Activated CD8-positive, alpha-beta T cell treated with anti-CD3 and anti-CD28 coated beads for 36 hours (primary cell): ENCODE measurements around the gene IFI44L. TPM values are rescaled to one million over a fixed set of nuclear protein-coding genes. Genes with fewer than 3 reads are reported as not detected.

Source experiments
- ATAC-seq: fragments of 200-7000 bp; cut with Tn5 transposase; one replicate; pipeline ENCODE4 v1.10.0; 2021; ENCODE audit warnings: mild to moderate bottlenecking, moderate library complexity
- CTCF ChIA-PET: fragments of 350-600 bp; sonication (Branson Sonifier 250); formaldehyde crosslinking; loops from one replicate; lab custom pipeline; 2021; ENCODE audit warnings: antibody characterized with exemption; lab: Charles Lee
- POLR2A ChIA-PET: fragments of 350-600 bp; sonication (Branson Sonifier 250); formaldehyde crosslinking; loops from one replicate; lab custom pipeline; 2021; ENCODE audit warnings: antibody characterized with exemption; lab: Charles Lee
- DNase-seq: peaks from one replicate; pipeline ENCODE4 v3.0.0-alpha.2; 2020
- H3K27ac Mint-ChIP-seq: one replicate; pipeline ENCODE4 v1.8.0; 2021; ENCODE audit warnings: mild to moderate bottlenecking, mixed read lengths
- H3K27me3 Mint-ChIP-seq: one replicate; pipeline ENCODE4 v1.8.0; 2021; ENCODE audit warnings: mixed read lengths
- H3K36me3 Mint-ChIP-seq: one replicate; pipeline ENCODE4 v1.8.0; 2021; ENCODE audit warnings: low read depth, mixed read lengths
- H3K4me1 Mint-ChIP-seq: one replicate; pipeline ENCODE4 v1.8.0; 2021; ENCODE audit warnings: low read depth, mixed read lengths
- H3K4me3 Mint-ChIP-seq: one replicate; pipeline ENCODE4 v1.8.0; 2021; ENCODE audit warnings: mild to moderate bottlenecking, moderate library complexity, mixed read lengths
- H3K9me3 Mint-ChIP-seq: one replicate; pipeline ENCODE4 v1.8.0; 2021; ENCODE audit warnings: mixed read lengths
- intact Hi-C: fragments of 100-400 bp; cut with micrococcal nuclease; formaldehyde crosslinking; loops from one replicate; pipeline ENCODE4 v1.10.0; 2022
- total RNA-seq, 2 experiments: library from RNA; stranded (reverse); gene quantifications; one replicate each; pipeline ENCODE4 v1.2.3, GENCODE V29; 2021
- TF ChIP-seq, protein P1 (sequence below): fragments of 200-600 bp; IDR thresholded peaks from one replicate; pipeline ENCODE4 v1.8.0; 2022; ENCODE audit warnings: antibody characterized with exemption, mild to moderate bottlenecking

The IFI44L gene
- total RNA-seq, 2 experiments from 2014 or later, result 22.4 to 22.5 TPM

DNA sequence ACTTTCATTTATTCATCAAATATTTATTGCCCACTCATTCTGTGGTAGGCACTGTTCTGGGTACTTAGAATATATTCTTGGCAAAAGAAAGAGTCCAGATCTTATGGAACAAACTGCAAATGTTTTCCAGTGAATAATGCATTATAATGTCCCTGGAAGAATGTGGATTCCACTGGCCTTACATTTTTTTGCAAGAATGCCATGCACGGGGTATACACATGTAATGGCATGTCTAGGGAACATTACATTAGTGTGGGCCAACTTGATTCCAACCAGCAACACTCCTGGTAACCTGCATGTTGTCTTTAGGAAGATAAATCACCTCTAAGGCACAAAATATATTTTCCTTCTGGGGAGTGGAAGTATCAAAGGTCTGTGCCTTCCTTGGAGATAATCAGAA is 33.0 kb upstream of the IFI44L start:
- no peaks in the 10 kb centered on the region for H3K27me3 Mint-ChIP-seq
- DNase-seq, result no peak
- no peaks in the 10 kb centered on the region for H3K4me1 Mint-ChIP-seq
- no peaks in the 10 kb centered on the region for H3K36me3 Mint-ChIP-seq
- ChIA-PET CTCF (interaction anchor here (0.6 kb wide), 1 partner anchor 30 kb away, joined by 3 read pairs; no protein-coding TSS in a partner anchor), POLR2A (no interaction called here)
- H3K27ac Mint-ChIP-seq, result no peak overlapping the region
- intact Hi-C loops, result no loop called here
- TF ChIP-seq, protein P1, sequence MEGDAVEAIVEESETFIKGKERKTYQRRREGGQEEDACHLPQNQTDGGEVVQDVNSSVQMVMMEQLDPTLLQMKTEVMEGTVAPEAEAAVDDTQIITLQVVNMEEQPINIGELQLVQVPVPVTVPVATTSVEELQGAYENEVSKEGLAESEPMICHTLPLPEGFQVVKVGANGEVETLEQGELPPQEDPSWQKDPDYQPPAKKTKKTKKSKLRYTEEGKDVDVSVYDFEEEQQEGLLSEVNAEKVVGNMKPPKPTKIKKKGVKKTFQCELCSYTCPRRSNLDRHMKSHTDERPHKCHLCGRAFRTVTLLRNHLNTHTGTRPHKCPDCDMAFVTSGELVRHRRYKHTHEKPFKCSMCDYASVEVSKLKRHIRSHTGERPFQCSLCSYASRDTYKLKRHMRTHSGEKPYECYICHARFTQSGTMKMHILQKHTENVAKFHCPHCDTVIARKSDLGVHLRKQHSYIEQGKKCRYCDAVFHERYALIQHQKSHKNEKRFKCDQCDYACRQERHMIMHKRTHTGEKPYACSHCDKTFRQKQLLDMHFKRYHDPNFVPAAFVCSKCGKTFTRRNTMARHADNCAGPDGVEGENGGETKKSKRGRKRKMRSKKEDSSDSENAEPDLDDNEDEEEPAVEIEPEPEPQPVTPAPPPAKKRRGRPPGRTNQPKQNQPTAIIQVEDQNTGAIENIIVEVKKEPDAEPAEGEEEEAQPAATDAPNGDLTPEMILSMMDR, result no peak
- H3K4me3 Mint-ChIP-seq, result no peak overlapping the region
- no peaks in the 10 kb centered on the region for H3K9me3 Mint-ChIP-seq
- no peak for ATAC-seq

DNA sequence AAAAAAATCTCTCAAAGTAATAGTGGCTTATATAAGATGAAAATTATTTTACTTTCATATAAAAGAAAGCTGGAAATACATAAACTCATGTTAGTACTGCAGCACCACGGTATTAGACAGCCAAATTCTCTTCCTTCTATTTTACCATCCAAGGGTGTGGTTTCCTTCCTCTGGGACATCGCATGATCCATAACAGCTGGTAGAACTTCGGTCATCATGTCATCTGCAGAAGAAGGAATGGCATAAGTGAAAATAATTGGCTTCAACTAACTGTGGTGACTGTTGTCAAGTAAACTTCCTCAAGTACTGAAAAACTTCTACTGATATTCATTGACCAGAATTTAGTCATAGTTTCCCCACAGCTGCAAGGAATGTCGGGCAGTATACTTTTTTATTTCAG is 28.3 kb upstream of the IFI44L start:
- Mint-ChIP-seq H3K27me3 (peaks cover 2% of the 10 kb centered on the region), H3K4me1 (no peaks in the 10 kb centered on the region), H3K9me3 (no peaks in the 10 kb centered on the region), H3K36me3 (no peaks in the 10 kb centered on the region), H3K27ac (no peak overlapping the region), H3K4me3 (no peak overlapping the region)
- no peak for ATAC-seq
- CTCF ChIA-PET, result interaction anchor here (0.7 to 1.5 kb wide), 2 partner anchors 25 to 80 kb away, joined by 3 to 5 read pairs; no protein-coding TSS in a partner anchor
- DNase-seq, result no peak
- POLR2A ChIA-PET, result no interaction called here
- TF ChIP-seq, protein P1, result no peak
- intact Hi-C loops, result no loop called here

DNA sequence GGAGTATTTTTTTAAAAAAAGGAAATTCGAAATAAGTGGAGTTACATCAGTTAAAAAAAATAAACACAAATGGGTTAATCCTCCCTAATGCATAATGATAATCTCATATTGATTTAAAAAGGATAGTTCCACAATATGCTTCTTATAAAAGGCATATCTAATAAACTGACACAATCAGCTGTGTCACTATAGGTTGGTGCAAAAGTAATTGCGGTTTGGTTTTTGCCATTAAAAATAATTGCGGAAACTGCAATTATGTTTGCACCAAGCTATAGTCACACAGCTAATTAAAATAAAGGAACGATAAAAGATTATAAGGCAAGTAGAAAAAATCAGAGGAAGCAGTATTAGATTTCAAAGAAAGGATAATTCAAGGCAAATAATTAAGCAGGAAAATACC is 21.0 kb upstream of the IFI44L start:
- no peak overlapping the region for H3K27ac Mint-ChIP-seq
- H3K4me3 Mint-ChIP-seq, result no peak overlapping the region
- POLR2A ChIA-PET, result no interaction called here
- H3K36me3 Mint-ChIP-seq, result no peaks in the 10 kb centered on the region
- no peaks in the 10 kb centered on the region for H3K9me3 Mint-ChIP-seq
- H3K27me3 Mint-ChIP-seq, result peaks cover 2% of the 10 kb centered on the region
- CTCF ChIA-PET, result interaction anchor here (0.6 kb wide), 1 partner anchor 1192 kb away, joined by 3 read pairs; no protein-coding TSS in a partner anchor
- TF ChIP-seq, protein P1, result no peak
- intact Hi-C loops, result no loop called here
- DNase-seq (no peak), ATAC-seq (no peak)
- H3K4me1 Mint-ChIP-seq, result no peaks in the 10 kb centered on the region

DNA sequence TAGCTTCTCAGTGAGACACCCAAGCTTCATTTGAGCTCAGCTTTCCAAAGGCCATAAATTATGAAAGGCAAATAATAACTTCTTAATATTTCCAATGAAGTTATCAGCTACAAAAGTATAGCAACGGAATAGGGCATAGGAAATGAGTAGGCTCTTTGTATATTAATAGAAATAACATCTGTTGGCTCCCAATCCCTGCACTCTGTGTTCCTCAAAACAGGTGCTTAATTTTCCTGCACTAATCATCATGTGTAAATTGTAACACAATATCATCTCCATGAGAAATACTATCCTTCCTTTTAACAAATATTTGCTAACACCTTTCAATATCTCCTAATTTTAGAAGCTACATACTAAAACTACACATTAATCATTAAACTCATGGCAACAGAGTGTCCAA is 19.2 kb upstream of the IFI44L start:
- ATAC-seq (no peak), DNase-seq (no peak)
- ChIA-PET POLR2A (no interaction called here), CTCF (interaction anchor here (2.2 kb wide), 1 partner anchor 16 kb away, joined by 11 read pairs; no protein-coding TSS in a partner anchor)
- Mint-ChIP-seq H3K27ac (no peak overlapping the region), H3K4me1 (no peaks in the 10 kb centered on the region), H3K27me3 (peaks cover 2% of the 10 kb centered on the region), H3K9me3 (no peaks in the 10 kb centered on the region), H3K4me3 (no peak overlapping the region), H3K36me3 (no peaks in the 10 kb centered on the region)
- TF ChIP-seq, protein P1, result no peak
- intact Hi-C loops, result no loop called here

DNA sequence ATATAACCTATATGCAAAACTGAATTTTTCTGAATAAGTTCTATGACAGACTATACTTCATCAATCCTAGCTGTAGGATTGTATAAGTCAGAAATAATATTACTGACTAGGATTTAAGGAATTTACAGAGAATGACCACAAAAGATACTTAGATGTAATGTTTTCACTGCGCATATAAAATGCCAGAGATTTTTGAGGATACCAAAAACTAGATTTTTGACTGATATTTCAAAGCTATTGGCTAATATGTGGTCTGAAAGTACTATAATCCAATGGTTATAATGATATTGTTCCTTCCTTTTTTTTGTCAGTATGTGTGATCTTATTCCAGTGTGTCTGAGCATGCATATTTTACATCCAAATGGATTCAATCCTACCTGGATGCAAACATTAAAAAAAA is 17.0 kb upstream of the IFI44L start:
- Mint-ChIP-seq H3K9me3 (no peaks in the 10 kb centered on the region), H3K4me1 (no peaks in the 10 kb centered on the region), H3K27me3 (no peaks in the 10 kb centered on the region), H3K36me3 (no peaks in the 10 kb centered on the region), H3K27ac (no peak overlapping the region), H3K4me3 (no peak overlapping the region)
- ChIA-PET POLR2A (no interaction called here), CTCF (interaction anchor here (1.0 to 1.2 kb wide), 2 partner anchors 14 to 48 kb away, joined by 3 to 5 read pairs; no protein-coding TSS in a partner anchor)
- intact Hi-C loops, result no loop called here
- TF ChIP-seq, protein P1, result no peak
- ATAC-seq (no peak), DNase-seq (no peak)
